Thyroid gland (tissue), 4 donors: ENCODE measurements around the gene ABI3BP. TPM values are rescaled to one million over a fixed set of nuclear protein-coding genes. Genes with fewer than 3 reads are reported as not detected.

Source experiments
- DNase-seq, 2 donors: peaks; one replicate each; pipeline ENCODE4 v3.0.0-alpha.2; 2019
- H3K27ac ChIP-seq, 3 donors: fragments of 200-600 bp; sonication (generic); 1 replicate in 2 of 3; 2 replicates in 1 of 3; pipeline ENCODE4 v1.5.1; 2016 to 2019; ENCODE audit warnings: mild to moderate bottlenecking in 1 of 3, moderate library complexity in 1 of 3
- H3K27me3 ChIP-seq: fragments of 200-600 bp; sonication (generic); one replicate; pipeline ENCODE4 v1.5.1; 2019
- H3K36me3 ChIP-seq, 2 donors: fragments of 200-600 bp; sonication (generic); one replicate each; pipeline ENCODE4 v1.5.1; 2016 to 2019
- H3K4me1 ChIP-seq, 2 donors: fragments of 200-600 bp; sonication (generic); one replicate each; pipeline ENCODE4 v1.5.1; 2017 to 2019
- H3K4me3 ChIP-seq, 3 donors: fragments of 200-600 bp; sonication (generic); replicated peaks in 1 of 3; 1 replicate in 2 of 3; 2 replicates in 1 of 3; pipeline ENCODE4 v1.5.1; 2016; ENCODE audit warnings: mild to moderate bottlenecking in 1 of 3
- H3K9me3 ChIP-seq: fragments of 200-600 bp; sonication (generic); one replicate; pipeline ENCODE4 v1.5.1; 2017
- POLR2A ChIP-seq, 2 donors: fragments of 450-650 bp; IDR thresholded peaks; one replicate each; pipeline ENCODE4 v1.6.1; 2017; ENCODE audit warnings: antibody characterized with exemption in 2 of 2, mild to moderate bottlenecking in 2 of 2, moderate library complexity in 1 of 2
- WGBS, 2 donors: methylation state at CpG; one replicate each; pipeline ENCODE4 v1.1.5; 2017; 5-methylcytosine and 5-hydroxymethylcytosine counted together
- intact Hi-C: fragments of 100-400 bp; cut with DNase I; formaldehyde crosslinking; loops from one replicate; pipeline ENCODE4 v1.15.1; 2023
- total RNA-seq, 4 donors: library from RNA; depleted of rRNA; stranded (reverse); fragments of >200 nt; gene quantifications; one replicate each; pipeline ENCODE4 v1.2.3, GENCODE V29; 2016
- TF ChIP-seq, protein P1 (sequence below), 6 experiments: fragments of 200-600 bp in 3 of 6; fragments of 450-650 bp in 3 of 6; sonication (generic) in 3 of 6; IDR thresholded peaks; one replicate each; pipeline ENCODE4 v1.5.1; 2016 to 2019; ENCODE audit warnings: antibody characterized with exemption in 6 of 6, mild to moderate bottlenecking in 2 of 6, inconsistent platforms in 1 of 6, moderate library complexity in 1 of 6

Gene ABI3BP
- total RNA-seq, 4 donors from 2014 or later: 68.7 to 133 (median 96.8) TPM

DNA sequence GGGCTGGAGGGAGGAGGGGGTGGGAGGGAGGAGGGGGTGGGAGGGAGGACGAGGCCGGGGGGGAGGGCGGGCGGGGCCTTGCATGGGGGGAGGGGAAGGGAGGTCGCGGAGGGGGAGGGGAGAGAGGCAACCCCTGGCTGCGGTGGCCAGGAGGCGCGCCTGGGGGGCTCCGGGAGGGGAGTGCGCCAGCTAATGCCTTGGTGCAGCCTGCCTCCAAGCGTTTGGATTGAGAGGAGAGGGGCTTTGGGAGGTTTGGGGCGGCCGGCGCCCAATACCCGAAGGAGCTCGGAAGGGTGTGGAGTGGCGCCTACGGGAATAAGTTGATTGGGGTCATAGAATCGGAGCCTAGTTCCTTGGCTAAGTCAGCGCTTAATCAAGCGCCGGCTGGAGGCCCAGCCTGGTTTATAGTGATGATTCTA is 283.4 kb downstream of the ABI3BP start:
- DNase-seq: peak; percentile 19 to 41
- intact Hi-C loops: no loop called here
- Histone ChIP-seq H3K4me3 (peak overlapping the region; percentile 8 to 86 (median 81)), H3K9me3 (no peaks in the 10 kb centered on the region), H3K27me3 (no peaks in the 10 kb centered on the region), H3K27ac (peak overlapping the region; percentile 84 to 97 (median 96)), H3K4me1 (peaks cover 7 to 29% of the 10 kb centered on the region in 2 donors), H3K36me3 (peaks cover 4 to 11% of the 10 kb centered on the region in 2 donors)
- 0 to 3% methylated on average over 19 of the region's 23 CpGs for WGBS, 2 donors
- no peak for TF ChIP-seq POLR2A (IDR thresholded peaks at IDR 0.05)
- TF ChIP-seq, protein P1, sequence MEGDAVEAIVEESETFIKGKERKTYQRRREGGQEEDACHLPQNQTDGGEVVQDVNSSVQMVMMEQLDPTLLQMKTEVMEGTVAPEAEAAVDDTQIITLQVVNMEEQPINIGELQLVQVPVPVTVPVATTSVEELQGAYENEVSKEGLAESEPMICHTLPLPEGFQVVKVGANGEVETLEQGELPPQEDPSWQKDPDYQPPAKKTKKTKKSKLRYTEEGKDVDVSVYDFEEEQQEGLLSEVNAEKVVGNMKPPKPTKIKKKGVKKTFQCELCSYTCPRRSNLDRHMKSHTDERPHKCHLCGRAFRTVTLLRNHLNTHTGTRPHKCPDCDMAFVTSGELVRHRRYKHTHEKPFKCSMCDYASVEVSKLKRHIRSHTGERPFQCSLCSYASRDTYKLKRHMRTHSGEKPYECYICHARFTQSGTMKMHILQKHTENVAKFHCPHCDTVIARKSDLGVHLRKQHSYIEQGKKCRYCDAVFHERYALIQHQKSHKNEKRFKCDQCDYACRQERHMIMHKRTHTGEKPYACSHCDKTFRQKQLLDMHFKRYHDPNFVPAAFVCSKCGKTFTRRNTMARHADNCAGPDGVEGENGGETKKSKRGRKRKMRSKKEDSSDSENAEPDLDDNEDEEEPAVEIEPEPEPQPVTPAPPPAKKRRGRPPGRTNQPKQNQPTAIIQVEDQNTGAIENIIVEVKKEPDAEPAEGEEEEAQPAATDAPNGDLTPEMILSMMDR (IDR thresholded peaks at IDR 0.05): no peak

DNA sequence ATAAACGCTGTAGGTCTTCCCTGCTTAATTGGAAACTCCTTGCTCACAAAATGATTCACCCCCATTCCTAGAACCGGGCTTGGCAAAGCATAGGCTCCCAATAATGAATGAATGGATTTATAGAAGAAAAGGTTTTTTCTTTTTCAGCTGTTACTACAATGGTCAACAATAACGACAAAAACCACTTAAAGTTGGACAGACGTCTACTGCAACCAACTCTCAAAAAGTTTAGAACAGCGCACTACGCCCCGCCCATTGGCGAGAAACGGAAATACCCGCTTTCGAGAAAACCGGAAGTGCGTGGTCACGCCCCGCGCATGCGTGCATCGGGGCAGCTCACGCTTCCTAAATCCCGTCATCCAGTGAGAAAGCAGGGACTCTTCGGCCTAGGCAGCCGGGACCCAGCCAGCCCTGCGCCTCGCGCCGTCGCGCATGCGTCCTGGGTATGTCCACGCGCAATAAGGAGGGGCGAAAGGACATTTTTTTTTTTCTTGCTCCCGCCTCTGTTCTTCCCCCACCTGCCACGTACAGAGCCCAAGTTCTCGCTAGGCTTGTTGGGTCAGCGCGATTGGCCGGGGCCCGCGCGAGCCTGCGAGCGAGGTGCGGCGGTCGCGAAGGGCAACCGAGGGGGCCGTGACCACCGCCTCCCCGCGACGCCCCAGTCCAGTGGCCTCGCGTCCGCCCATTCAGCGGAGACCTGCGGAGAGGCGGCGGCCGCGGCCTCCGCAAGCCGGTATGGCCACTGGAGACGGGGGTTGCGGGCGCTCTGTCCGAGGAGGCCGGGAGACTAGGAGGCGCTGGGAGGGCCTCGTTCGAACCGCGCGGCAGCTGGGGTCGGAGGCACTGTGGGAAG is 284.0 kb downstream of the ABI3BP start, which contains the start of gene TFG:
TFG (plus strand) TSS at position 506 of the 853 bp plus-strand sequence. CDS start 4,192 bp downstream, outside the sequence.
- Histone ChIP-seq H3K9me3 (no peaks in the 10 kb centered on the region), H3K4me3 (peak within 1 kb of the TSS; percentile 8 to 86 (median 81)), H3K27ac (peak within 1 kb of the TSS; percentile 84 to 97 (median 96)), H3K36me3 (peaks cover 4% of the 10 kb centered on the region in 2 donors), H3K27me3 (no peaks in the 10 kb centered on the region), H3K4me1 (peaks cover 7 to 29% of the 10 kb centered on the region in 2 donors)
- WGBS, 2 donors: 1 to 2% methylated on average over 41 to 44 of the region's 76 CpGs
- intact Hi-C loops: no loop called here
- TF ChIP-seq, protein P1 (IDR thresholded peaks at IDR 0.05): no peak
- peak in 1 of 2 donors; percentile 84 for TF ChIP-seq POLR2A (IDR thresholded peaks at IDR 0.05)
- peak; percentile 98 for DNase-seq

DNA sequence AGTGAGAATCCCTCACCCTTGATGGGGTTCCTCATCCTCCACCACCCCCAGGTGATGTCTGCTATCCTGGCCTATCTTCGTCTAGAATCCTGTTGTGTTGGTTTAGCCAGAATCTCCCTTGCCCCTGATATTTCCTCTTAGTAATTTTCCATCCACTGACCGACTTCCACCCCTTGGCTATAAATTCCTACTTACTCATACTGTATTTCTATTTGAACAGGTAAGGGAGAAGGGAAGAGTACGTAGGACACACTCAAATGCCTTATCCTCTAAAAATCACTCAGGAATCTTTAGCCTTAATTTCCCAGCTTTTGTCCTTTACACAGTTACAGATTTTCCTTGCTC is 284.6 kb downstream of the ABI3BP start:
- peaks cover 7 to 29% of the 10 kb centered on the region in 2 donors for H3K4me1 ChIP-seq
- TF ChIP-seq, protein P1 (IDR thresholded peaks at IDR 0.05): no peak
- TF ChIP-seq POLR2A (IDR thresholded peaks at IDR 0.05): no peak
- no peaks in the 10 kb centered on the region for H3K36me3 ChIP-seq
- H3K27ac ChIP-seq: peak overlapping the region; percentile 84 to 97 (median 96)
- WGBS, 2 donors: 93% methylated on average over 3 of the region's 3 CpGs
- H3K27me3 ChIP-seq: no peaks in the 10 kb centered on the region
- peak overlapping the region in 2 of 3 donors; percentile 46 to 86 for H3K4me3 ChIP-seq
- DNase-seq: no peak
- H3K9me3 ChIP-seq: no peaks in the 10 kb centered on the region
- intact Hi-C loops: no loop called here

DNA sequence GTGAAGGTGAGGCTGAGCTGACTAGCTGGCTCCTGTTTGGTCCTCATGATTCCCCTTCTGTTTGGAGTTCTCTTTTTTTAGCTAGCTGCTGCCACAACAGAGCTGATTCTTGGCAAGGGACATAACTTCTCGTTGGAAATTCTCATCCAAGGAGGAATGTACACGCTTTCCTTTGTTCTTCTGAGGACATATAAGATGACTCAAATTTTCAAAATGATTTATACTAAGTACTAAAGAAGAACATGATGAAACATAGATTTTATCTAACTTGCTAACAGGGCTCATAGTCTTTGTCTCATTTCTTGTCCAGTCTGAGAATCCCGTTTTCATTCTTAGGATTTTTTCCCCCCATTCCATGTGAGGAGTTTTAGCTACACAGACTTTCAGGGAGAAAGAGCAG is 286.9 kb downstream of the ABI3BP start:
- 69 to 70% methylated on average over 3 of the region's 3 CpGs for WGBS, 2 donors
- TF ChIP-seq, protein P1 (IDR thresholded peaks at IDR 0.05): no peak
- TF ChIP-seq POLR2A (IDR thresholded peaks at IDR 0.05): no peak

DNA sequence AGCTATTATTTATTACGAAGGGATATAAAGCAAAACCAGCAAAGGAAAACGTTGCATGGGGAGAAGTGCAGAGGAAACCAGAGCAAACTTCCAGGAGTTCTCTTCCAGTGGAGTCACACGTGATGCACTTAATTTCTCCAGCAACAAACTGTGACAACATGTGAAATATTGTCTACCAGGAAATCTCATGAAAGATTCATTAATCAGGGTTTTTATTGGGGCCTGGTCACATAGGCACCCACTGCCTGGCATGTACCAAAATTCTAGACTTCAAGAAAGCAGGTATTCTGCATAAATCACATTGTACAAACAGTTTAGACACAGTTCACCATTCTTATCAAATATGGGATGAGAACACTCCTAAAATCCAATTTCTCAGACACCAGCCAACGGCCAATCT is 289.4 kb downstream of the ABI3BP start:
- TF ChIP-seq POLR2A (IDR thresholded peaks at IDR 0.05): no peak
- TF ChIP-seq, protein P1 (IDR thresholded peaks at IDR 0.05): no peak
- H3K4me1 ChIP-seq: peaks cover 0 to 5% of the 10 kb centered on the region in 2 donors
- WGBS, 2 donors: 72 to 73% methylated on average over 4 of the region's 4 CpGs
- intact Hi-C loops: no loop called here
- no peaks in the 10 kb centered on the region for H3K36me3 ChIP-seq
- no peak for DNase-seq
- no peaks in the 10 kb centered on the region for H3K9me3 ChIP-seq
- no peak overlapping the region for H3K4me3 ChIP-seq
- no peaks in the 10 kb centered on the region for H3K27me3 ChIP-seq
- H3K27ac ChIP-seq: no peak overlapping the region

More for the DNA sequence above, 286.9 kb downstream of the ABI3BP start:
- Histone ChIP-seq H3K9me3 (no peaks in the 10 kb centered on the region), H3K36me3 (no peaks in the 10 kb centered on the region), H3K27ac (no peak overlapping the region), H3K4me1 (peaks cover 0 to 13% of the 10 kb centered on the region in 2 donors), H3K27me3 (no peaks in the 10 kb centered on the region), H3K4me3 (no peak overlapping the region)
- DNase-seq: no peak
- intact Hi-C loops: no loop called here
